Measurements from ENCODE around the gene PRRT2. TPM values are rescaled to one million over a fixed set of nuclear protein-coding genes. Genes with fewer than 3 reads are reported as not detected.

The PRRT2 gene
- total and polyA plus RNA-seq, 2 experiments from 2014 or later = 13.3 to 16.6 TPM

DNA sequence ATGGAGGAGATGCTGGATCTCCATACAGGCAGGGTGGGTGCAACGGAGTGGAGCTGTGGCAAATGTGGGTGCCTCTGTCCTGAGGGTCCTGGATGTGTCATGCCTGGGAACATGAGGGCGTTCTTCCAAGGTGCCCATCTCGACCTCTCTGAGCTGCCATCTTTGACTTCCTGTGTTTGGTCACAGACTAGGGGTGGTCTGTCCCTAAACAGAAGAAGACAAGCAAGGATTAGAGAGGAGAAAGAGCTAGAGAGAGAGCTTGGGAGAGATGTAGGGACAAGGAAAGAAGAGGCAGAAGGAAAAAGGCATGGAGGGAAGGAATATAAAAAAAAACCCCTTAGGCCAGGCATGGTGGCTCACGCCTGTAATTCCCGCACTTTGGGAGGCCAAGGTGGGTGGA lies 37.3 kb upstream of the PRRT2 start (continued):
- TF ChIP-seq POLR2AphosphoS5 (IDR thresholded peaks at IDR 0.05; ENCODE audit: low read depth) = no peak
- TF ChIP-seq ZNF114 (CRISPR knock-in tag; IDR thresholded peaks at IDR 0.05) = no peak
- TF ChIP-seq CREB1 (CRISPR knock-in tag; IDR thresholded peaks at IDR 0.05; ENCODE audit: low read depth) = no peak

DNA sequence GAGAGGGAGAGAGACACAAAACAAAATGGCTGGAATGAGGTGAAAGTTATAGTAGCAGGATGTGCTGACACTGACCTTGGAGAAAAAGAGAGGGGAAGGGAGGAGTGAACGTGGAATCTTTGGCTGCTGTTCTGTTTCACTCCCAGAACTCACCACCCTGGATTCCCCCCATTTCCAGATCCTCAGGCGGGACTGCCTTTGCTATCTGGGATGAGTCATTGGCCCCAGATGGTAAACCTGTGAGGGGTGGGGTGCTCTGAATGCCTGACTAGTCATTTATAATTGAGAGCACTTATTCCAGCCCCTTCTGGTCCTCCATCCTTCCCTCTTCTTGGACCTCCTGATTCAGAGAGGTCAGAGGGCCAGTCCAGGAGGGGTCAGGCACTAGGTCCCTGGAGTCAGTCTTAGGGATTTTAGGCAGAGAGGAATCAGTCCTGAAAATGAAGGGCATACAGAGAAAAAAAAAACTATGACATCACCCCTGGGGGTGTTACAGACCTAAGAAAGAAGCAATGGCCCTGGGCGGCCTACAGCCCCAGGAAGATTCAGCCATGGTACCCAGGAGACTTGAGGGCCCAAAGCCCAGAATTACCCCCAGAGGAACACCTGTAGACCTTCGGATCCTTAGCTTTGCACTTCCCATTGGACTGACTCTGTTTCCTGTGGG lies 36.1 kb upstream of the PRRT2 start:
- H3K36me3 ChIP-seq (ENCODE audit: insufficient read depth) = no peaks in the 10 kb centered on the region
- peaks cover 5% of the 10 kb centered on the region; the same call in 1 of the 2 replicates for H3K9me2 ChIP-seq (ENCODE audit: insufficient read depth)
- H3K27me3 ChIP-seq (ENCODE audit: insufficient read depth) = no peaks in the 10 kb centered on the region
- H3K27ac Mint-ChIP-seq = no peak overlapping the region
- H3K79me2 ChIP-seq (replicated peaks; ENCODE audit: insufficient read depth) = no peaks in the 10 kb centered on the region
- no peak overlapping the region for H3K4me2 ChIP-seq
- no peak for ATAC-seq
- no peaks in the 10 kb centered on the region; the same call in 2 of the 3 replicates for H3K9me3 Mint-ChIP-seq
- H3K4me3 Mint-ChIP-seq = no peak overlapping the region; the same call in 2 of the 3 replicates
- peaks cover 13% of the 10 kb centered on the region for H3K4me1 Mint-ChIP-seq
- peaks cover 13% of the 10 kb centered on the region for H3K27me3 Mint-ChIP-seq (ENCODE audit: insufficient read depth, low read depth, poor library complexity)
- H3K4me1 ChIP-seq (ENCODE audit: insufficient read depth) = no peaks in the 10 kb centered on the region
- no peak overlapping the region for H3K4me3 ChIP-seq
- H4K20me1 ChIP-seq (replicated peaks; ENCODE audit: insufficient read depth) = no peaks in the 10 kb centered on the region
- H2AFZ ChIP-seq = no peak overlapping the region
- no peak overlapping the region for H3K27ac ChIP-seq (ENCODE audit: low read depth)
- no peaks in the 10 kb centered on the region for H3F3A ChIP-seq (replicated peaks; ENCODE audit: low read depth)
- no peaks in the 10 kb centered on the region for H3K36me3 Mint-ChIP-seq (ENCODE audit: low read depth)
- DNase-seq (ENCODE audit: low spot score) = no peak
- TF ChIP-seq EZH2phosphoT487 (IDR thresholded peaks at IDR 0.05; ENCODE audit: unreplicated experiment) = no peak
- TF ChIP-seq, protein P1, sequence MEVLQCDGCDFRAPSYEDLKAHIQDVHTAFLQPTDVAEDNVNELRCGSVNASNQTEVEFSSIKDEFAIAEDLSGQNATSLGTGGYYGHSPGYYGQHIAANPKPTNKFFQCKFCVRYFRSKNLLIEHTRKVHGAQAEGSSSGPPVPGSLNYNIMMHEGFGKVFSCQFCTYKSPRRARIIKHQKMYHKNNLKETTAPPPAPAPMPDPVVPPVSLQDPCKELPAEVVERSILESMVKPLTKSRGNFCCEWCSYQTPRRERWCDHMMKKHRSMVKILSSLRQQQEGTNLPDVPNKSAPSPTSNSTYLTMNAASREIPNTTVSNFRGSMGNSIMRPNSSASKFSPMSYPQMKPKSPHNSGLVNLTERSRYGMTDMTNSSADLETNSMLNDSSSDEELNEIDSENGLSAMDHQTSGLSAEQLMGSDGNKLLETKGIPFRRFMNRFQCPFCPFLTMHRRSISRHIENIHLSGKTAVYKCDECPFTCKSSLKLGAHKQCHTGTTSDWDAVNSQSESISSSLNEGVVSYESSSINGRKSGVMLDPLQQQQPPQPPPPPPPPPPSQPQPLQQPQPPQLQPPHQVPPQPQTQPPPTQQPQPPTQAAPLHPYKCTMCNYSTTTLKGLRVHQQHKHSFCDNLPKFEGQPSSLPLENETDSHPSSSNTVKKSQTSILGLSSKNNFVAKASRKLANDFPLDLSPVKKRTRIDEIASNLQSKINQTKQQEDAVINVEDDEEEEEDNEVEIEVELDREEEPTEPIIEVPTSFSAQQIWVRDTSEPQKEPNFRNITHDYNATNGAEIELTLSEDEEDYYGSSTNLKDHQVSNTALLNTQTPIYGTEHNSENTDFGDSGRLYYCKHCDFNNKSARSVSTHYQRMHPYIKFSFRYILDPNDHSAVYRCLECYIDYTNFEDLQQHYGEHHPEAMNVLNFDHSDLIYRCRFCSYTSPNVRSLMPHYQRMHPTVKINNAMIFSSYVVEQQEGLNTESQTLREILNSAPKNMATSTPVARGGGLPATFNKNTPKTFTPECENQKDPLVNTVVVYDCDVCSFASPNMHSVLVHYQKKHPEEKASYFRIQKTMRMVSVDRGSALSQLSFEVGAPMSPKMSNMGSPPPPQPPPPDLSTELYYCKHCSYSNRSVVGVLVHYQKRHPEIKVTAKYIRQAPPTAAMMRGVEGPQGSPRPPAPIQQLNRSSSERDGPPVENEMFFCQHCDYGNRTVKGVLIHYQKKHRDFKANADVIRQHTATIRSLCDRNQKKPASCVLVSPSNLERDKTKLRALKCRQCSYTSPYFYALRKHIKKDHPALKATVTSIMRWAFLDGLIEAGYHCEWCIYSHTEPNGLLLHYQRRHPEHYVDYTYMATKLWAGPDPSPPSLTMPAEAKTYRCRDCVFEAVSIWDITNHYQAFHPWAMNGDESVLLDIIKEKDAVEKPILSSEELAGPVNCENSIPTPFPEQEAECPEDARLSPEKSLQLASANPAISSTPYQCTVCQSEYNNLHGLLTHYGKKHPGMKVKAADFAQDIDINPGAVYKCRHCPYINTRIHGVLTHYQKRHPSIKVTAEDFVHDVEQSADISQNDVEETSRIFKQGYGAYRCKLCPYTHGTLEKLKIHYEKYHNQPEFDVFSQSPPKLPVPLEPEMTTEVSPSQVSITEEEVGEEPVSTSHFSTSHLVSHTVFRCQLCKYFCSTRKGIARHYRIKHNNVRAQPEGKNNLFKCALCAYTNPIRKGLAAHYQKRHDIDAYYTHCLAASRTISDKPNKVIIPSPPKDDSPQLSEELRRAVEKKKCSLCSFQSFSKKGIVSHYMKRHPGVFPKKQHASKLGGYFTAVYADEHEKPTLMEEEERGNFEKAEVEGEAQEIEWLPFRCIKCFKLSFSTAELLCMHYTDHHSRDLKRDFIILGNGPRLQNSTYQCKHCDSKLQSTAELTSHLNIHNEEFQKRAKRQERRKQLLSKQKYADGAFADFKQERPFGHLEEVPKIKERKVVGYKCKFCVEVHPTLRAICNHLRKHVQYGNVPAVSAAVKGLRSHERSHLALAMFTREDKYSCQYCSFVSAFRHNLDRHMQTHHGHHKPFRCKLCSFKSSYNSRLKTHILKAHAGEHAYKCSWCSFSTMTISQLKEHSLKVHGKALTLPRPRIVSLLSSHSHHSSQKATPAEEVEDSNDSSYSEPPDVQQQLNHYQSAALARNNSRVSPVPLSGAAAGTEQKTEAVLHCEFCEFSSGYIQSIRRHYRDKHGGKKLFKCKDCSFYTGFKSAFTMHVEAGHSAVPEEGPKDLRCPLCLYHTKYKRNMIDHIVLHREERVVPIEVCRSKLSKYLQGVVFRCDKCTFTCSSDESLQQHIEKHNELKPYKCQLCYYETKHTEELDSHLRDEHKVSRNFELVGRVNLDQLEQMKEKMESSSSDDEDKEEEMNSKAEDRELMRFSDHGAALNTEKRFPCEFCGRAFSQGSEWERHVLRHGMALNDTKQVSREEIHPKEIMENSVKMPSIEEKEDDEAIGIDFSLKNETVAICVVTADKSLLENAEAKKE (CRISPR knock-in tag; IDR thresholded peaks at IDR 0.05) = no peak
- no peak for TF ChIP-seq REST (IDR thresholded peaks at IDR 0.05; ENCODE audit: unreplicated experiment)
- TF ChIP-seq CREB1 (CRISPR knock-in tag; IDR thresholded peaks at IDR 0.05; ENCODE audit: low read depth) = no peak
- no peak for TF ChIP-seq CTCF (conservative IDR thresholded peaks at IDR 0.05; ENCODE audit: low read depth in 2 of 2)
- no peak for TF ChIP-seq STAT1 (IDR thresholded peaks at IDR 0.05; ENCODE audit: unreplicated experiment)
- TF ChIP-seq ETS1 (IDR thresholded peaks at IDR 0.05) = no peak
- TF ChIP-seq ZNF331 (CRISPR knock-in tag; IDR thresholded peaks at IDR 0.05; ENCODE audit: low read depth) = no peak
- no peak for TF ChIP-seq NANOG (IDR thresholded peaks at IDR 0.05; ENCODE audit: borderline replicate concordance)
- TF ChIP-seq ZNF114 (CRISPR knock-in tag; IDR thresholded peaks at IDR 0.05) = no peak
- no peak for TF ChIP-seq JUNB (IDR thresholded peaks at IDR 0.05; ENCODE audit: unreplicated experiment)
- TF ChIP-seq POLR2AphosphoS5 (IDR thresholded peaks at IDR 0.05; ENCODE audit: low read depth) = no peak

All from GM23338 (cell line).